SHP77 (cell line): ENCODE results near the gene LCNL1.

Source experiments
- DNase-seq, 2 experiments: peaks; one replicate each; lab custom pipeline; 2025; lab: John Stamatoyannopoulos, UW

The LCNL1 gene

DNA sequence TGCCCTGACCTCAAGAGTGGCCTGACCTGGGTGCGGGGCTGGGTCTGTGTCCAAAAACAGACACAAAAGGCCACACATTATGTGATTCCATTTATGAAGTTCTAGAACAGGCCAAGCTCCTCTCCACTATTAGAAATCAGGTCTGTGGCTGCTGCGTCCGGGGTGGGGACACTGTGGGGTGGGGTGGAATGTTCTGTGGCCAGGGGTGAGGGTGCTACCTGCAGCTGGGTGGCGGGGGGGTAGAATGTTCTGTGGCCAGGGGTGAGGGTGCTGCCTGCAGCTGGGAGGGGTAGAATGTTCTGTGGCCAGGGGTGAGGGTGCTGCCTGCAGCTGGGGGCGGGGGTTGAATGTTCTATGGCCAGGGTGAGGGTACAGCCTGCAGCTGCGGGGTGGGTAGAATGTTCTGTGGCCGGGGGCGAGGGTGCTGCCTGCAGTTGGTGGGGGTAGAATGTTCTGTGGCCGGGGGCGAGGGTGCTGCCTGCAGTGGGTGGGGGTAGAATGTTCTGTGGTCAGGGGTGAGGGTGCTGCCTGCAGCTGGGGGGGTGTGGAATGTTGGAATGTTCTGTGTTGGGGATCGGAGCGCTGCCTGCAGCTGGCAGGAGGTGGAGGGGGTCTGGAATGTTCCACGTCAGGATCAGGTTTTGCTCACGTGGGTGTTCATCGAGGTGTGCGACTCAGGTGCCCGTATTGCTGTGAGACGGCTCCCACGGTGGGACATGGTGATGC, 22.4 kb upstream of the LCNL1 start:
- no peak for DNase-seq

DNA sequence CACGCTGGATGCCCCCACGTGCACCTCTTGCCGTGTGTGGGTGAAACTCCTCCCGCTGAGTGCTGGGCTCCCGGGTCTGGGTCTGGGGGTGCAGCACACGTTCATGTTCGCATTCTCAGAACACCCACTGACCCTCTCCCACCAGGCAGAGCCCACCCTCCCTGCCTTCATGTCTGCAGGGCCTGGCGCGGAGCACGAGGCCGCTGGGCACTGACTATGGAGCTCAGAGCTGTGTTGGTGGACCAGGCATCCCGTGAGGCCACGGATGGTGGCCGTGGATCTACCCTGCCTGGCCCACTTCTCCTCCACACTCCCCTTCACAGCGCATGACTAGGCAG, 21.9 kb upstream of the LCNL1 start:
- no peak for DNase-seq

DNA sequence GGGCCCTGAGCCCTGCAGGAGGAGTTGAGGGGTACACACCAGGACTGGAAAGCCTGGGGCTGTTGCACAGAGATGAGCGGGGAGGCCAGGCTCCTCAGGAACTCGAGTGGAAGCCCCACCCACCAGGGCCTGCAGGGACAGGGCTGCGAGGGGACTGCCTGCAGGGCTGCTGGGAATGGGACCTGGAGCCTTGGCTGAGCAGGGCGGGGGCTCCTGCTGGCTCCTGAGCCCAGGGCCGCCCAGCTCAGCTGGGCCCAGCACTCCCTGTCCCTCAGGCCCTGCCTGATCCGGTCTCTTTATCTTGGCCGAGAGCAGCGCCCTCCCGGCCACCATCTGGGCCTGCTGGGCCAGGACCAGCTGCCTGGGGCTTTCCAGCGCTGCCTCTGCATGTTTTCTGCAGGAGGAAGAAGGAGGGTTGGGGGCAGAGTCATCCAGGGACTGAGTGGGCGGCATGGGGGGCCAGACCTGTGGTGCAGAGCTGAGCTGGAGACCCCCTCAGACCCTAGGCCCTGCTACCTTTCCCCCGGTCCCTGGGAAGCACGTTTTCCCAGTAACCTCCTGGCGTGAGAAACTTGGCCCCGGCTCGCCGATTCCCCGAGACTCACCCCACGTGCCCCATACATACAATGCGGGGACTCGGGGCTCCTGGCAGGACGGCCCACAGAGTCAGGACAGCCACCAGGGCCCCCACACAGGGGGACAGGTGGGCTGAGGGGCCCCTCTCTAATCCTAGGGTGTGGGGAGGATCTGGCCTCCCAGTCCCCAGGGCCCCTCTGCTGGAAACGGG, 21.3 kb upstream of the LCNL1 start:
- DNase-seq, result no peak

DNA sequence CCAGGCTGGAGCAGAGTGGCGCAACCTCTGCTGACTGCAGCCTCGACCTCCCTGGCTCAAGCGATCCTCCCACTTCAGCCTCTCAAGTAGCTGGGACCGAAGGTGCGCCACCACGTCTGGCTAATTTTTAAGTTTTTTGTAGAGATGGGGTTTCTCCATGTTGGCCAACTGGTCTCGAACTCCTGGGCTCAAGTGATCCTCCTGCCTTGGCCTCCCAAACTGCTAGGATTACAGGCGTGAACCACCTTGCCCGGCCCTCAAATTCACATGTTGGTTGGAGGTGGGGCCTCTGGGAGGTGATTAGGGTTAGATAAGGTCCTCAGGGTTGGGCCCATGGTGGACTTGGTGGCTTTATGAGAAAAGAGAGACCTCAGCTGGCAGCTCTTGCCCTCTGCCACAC, 20.6 kb upstream of the LCNL1 start:
- no peak for DNase-seq

DNA sequence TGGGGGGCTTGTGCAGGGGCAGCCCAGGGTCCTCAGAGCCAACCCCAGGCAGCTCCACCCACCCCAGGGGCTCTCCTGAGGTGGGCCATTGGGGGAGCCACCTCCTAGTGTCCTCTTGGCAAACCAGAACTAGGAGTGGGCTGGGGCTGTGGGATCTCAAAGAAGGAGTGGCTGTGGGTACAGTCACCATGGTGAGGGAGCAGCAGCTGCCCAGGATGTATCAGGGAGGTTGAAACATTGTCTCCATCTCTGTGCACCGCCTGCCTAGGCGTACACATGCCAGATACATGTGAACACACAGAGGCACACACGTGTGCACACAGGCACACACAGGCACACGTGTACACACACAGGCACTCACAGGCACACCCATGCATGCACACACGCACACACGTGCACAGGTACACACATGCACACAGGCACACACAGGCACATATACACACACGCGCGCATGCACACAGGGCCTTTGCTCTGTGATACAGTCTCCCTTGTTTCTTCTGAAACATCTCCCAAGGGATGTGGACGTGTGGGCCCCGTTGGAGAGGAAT, 20.0 kb upstream of the LCNL1 start:
- DNase-seq, result no peak

DNA sequence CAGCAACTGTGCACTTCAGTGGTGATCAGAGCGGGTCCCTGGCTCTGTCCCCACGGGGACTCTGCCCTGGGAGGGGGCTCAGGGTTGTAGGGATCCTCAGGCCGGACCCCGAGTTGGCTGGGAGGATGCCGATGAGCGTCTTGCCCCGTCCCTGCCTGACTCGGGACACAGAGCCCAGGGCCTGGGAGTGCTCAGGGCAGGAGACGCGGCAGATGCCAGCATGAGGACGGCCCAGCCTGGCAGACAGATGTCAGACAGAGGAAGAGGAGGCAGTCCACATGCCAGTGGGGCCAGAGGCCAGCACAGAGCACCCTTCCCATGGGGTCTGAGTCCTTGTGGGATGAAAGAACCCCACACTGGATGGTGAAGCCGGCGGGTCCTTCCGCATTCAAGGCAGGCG, 19.5 kb upstream of the LCNL1 start:
- no peak for DNase-seq

DNA sequence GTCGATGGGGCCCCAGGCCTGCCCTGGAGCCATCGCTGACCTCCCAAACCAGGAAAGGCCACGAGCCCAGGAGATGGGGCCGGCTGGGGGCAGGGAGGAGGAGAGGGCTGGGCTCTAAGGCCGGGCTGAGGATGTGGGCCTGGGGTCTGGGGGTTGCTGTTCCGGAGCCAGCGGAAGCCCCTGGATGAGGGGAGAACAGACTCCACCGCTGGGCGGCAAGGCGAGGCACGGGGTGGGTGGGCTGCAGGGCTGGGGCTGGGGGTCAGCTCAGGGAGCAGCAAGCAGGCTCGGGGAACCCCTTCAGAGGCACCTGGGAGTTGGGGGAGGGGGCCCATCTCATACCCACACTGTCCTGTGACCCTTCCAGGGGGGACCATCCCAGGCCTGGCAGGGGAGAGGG, 19.0 kb upstream of the LCNL1 start:
- DNase-seq, result no peak

DNA sequence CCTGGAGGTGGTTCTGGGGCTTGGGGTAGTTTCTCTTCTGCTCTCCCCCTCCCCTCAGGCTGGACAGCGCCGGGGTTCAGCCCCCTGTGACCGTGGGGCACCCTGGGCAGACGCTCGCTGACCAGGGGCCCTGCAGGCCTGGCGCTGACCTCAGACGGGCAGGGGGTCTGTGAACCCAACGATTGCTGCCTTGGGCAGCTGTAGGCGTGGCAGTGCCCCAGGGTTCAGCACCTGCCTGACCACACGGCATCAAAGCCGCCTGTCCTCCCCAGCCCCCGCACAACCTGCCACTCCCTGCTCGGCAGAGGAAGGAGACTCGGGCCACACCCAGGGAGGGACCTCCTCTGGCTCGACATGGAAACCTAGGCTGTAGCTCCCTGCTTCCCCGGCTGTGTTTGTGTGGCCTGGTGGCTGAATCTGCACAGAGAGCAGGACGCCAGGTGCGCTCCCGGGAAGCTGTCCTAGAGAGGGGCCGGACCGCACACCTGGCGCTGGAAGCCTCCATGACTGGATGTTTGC, 18.6 kb upstream of the LCNL1 start:
- DNase-seq, result peak in 1 of 2 experiments; percentile 59

DNA sequence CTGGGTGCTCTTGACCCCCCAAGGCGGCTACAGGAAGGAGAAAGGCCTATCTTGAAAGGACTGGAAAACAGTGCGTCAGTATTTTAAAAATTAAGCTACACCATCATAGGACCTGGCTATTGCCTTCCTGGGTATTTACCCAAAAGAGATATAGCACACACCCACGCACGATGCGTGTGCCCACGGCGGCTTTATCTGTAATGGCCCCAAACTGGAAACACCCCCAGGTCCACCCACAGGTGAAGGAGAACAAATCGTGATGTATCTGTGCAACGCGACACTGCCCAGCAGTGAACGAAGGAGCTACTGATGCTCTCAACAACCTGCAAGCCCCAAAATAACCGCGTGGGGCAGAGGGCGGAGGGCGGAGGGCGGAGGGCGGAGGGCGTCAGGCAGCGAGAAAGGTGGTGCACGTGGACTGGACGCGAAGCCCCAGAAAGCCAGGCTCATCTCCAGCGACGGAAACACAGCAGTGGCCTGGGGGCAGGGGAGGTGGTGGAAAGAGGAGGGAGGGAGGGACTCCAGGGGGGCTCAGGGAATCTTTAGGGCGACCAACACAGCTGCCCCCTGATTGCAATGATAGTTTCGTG, 17.9 kb upstream of the LCNL1 start:
- DNase-seq, result no peak

DNA sequence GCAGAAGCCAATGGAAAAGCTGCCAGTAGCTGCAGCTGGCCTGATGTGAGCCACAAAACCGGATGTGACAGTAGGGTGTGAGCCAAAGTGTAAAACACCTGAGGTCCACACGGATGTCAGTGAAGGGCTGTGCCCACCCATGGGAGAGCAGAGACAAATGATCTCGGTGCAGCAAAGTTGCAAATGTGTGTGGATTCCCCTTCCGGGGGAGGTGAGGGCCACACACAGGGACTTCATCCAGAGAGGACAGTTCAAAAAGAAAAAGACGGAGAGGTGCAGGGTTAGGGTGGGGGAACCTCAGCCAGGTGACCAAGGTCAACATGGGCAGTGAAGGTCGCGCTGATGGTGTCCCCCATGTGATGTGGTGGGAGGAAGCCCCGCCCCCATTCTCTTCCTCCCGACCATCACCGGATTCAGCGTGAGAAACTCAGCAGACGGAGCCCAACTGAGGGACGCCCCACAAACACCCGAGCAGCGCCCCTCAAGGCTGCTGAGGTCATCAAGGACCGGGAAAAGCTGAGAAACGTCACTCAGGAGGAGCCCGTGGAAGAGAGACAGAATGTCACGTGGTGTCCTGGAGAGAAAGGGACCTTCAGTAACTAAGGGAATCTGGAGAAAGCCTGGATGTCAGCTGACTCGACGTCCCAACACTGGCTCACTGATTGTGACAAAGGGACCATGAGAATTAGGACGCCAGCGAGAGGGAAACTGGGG, 16.9 kb upstream of the LCNL1 start:
- no peak for DNase-seq

DNA sequence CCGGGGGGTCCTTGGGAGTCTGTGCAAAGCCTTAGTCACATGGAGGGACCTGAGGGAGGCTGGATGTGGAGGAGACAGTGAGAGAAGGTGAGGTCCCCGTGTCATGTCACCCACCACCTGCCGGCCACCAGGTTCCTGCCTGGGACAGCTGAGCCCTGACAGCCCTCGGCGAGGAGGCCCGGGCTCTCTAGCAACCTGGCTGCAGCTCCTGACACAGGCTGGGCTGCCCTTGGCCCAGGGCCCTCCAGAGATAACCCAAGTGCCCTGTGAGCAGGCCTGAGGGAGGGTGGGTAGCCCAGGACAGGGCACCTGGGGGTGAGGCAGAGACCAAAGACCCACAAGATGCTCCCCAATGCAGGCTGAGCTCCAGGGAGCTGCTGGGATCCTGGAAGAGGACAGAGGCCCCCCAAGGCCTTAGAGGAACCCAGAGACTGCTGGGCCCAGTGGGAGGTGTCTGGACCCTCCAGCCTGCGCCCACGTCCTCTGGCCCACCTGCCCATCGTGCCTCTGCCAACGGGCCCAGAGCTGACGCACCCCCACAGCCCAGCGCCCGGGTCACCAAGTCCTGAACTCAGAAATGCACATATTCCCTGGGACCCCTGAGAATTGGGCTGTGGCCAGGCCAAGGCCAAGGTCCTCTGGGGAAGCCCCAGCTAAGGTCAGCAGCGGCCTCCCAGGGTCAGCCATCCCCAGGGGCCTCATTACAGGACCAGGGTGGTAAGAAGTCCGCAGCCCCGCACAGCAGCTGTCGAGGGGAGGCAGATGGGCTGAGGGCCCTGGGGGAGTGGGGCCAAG, 14.3 kb upstream of the LCNL1 start:
- DNase-seq, result no peak

DNA sequence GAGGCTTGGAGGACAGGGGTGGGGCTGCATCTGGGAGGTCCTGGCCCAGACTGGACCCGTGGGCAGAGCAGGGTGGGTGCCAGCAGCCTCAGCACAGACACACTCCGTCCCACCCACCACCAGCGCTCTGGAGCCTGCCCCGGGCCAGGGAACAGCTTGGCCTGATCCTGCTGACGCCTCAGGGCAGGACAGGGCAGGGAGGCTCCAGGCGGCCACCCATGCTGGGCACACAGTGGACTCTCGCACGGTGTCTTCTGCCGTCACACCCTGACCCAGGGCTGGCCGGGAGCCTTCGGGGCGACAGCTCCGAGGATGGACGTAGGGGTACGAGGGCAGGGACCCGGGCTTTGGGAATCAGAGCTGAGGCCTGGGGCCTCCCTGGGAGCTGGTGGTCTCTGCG, 13.6 kb upstream of the LCNL1 start:
- DNase-seq, result no peak

DNA sequence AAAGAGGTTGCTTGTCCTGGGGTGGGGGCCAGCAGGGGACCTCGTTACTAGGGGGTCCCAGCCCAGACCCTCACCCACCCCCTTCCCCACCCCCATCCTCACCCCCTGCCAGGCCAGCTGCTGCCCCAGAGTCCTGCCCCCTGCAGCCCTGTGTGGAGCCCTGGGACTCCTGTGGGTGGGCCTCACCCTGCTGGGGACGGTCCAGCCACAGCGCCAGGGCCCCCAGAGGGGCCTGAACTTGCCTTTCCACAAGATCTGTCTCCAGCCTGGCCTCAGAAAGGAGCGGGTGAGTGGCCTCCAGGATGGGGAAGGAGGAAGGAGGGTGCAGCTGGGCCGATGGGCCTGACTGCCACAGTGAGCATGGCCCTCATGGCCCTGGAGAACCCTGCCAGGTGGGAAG, 13.0 kb upstream of the LCNL1 start:
- no peak for DNase-seq

DNA sequence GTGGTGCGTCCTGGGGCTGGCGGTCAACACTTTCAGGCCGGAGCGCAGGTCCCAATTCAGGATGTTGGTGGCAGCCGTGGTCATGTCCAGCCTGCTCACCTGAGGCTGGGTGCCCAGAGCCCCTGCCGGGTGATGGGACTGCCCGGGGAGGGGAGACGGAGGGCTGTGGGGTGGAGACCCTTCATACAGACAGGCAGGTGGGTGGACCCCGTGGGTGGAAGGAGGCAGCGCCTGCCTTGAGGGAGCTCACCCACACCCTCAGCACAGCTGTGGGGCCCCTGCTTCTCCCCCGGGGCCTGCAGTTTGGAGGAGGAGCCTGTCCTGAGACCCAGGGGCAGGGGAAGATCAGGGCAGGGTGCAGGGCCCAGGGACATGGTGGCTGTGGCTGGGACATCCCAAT, 12.4 kb upstream of the LCNL1 start:
- no peak for DNase-seq

DNA sequence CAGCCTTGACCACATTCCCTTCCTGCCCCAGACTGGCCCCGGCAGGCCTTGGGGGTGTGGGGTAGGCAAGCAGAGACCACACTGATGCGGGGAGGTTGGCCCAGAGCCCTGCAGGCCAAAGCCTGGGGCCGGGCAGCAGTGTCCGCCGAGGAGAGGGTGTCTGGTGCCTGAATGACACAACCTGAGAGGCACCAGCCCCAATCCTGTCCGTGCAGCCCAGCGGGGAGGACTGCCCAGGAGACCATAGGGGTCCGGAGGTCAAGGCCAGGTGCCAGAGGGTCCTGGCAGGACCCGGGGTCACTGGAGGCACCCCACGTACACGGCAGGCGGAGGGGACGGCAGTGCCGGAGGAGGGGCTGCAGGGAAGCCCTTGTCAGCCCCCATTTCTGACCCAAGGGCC, 11.0 kb upstream of the LCNL1 start:
- DNase-seq, result no peak

DNA sequence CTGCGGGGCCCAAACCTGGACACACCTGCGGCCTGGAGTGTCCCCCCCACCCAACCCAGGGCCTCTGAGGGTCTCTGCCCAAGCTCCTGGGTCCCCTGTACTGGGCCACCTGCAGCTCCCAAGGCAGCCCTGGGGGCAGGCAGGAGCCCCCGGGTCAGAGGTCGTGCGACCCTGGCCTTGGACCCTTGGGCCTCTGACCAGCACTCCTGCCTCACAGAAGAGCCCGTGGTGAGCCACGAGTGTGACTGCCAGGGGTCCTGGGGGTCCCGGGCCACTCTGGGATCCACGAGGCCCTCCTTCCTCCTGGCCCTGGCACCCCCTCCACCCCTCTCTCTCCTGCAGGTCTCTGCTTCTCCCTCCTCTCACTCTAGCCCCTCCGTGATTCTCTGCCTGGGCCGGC, 10.5 kb upstream of the LCNL1 start:
- DNase-seq, result no peak

DNA sequence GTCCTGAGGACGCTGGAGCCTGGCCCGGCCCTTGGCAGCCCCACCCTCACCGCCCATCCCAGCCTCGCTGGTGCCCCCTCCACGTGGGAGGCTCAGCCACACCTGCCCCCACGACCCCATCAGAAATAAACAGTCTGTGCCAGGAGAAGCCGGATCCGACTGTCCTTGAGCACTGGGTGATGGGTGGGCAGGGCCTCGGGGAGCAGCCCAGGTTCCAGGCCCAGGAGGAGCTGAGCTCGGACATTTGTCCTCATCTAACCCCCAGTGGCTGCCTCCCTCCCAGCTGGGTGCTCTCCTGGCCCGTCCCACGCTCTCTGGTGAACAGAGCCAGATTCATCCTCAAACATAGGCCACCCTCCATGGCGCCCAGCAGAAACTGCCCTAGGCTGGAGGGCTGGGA, 10.1 kb upstream of the LCNL1 start:
- no peak for DNase-seq

DNA sequence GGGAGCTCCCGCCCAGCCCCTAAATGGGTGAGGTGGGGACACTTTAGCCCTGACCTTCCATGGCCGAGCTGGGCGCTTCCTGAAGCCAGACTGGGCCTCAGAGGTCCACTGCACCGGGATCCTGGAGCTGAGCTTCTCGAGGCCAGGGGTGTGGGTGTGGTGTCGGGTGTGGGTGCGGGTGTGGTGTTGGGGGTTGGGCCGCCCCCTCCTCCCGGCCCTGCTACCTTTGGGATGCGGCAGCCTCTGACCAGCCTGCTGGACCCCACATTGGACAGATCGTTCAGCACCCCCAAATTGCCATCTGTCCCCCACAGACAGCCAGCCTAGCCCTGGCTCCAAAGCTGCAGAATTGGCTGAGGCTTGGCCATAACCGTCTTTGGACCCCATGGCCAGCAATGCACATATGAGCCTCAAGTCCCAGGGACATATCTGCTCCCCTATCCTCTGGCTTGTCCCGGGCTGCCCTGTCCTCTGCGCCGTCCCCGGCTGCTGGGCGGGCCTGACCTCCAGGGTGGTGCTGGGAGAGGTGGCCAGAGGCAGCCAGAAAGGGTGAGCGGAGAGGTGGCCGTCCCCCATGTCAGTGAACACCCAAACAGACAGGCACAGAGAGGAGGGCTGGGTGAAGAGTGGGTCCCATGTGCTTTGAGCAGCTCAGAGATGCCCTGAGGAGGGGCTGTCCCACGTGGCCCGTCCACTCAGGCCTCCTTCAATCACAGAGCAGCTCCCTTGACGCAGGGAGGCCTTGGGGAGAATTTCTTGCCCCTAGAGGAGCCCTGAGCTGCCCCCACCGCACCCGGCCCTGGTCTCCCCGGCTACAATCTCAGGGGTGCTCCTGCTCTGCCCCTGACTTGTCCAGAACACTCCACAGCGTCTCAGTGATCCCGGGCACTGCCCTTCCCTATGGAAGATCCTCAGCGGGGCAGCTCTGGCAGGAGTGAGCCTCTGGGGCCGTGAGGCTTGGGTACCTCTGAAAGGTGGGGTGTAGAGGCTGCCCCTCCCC, 8.9 kb upstream of the LCNL1 start:
- no peak for DNase-seq

DNA sequence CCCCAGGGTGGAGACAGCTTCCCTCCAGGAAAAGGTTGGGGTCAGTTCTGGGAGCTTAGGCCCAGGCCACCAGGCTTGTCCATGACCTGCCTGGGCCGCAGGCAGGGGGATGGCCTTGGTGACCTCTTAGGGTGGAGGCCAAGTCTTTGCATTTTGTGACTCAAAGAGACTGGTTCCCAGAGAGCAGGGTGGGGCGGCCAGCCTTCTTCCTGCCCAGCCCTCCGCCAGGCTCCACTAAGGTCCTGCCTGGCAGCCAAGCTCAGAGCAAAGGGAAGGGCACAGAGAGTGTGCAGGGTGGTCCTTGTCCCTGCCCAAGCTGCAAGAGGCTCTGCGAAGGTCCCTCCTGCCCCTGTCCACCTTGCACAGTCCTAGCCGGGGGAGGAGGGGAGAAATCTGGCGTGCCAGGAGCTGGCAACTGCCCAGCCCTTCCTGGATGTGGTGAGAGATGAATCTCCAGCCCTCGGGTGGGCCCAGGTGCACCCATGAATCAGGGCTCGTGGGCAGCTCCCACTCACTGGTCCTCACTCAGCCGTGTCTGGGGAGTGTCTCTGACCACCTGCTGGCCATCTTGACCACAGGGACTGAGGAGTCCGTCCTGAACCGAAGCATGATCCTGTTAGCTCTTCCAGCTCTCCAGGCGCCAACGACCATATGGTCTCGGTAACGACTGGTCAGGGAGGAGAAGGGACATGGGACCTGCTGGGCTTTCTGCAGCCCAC, 7.8 kb upstream of the LCNL1 start:
- no peak for DNase-seq

DNA sequence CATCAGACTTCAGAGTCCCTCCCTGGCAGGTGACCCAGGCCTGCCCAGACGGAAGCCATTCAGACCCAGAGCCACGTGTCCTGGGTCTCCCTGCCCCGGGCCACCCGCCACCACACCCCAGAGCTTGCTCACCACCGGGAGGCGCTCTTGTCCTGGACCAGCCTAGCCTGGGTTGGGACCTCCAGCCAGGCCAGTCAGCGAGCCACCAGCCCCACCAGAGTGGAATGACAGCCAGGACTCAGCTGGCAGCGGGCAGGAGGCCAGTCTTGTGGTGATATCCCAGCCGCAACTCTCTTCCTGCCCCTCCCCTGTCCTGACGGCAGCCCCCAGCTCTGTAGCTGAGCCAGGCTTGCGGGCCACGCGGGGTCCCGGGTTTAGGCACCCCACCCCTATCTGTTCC, 7.1 kb upstream of the LCNL1 start:
- DNase-seq, result no peak
